Suprapubic skin (tissue), 4 donors: ENCODE results near the gene CADPS2.

Experiments
- EP300 ChIP-seq: sonication (generic); formaldehyde crosslinking; IDR thresholded peaks from one replicate; pipeline ENCODE4 v1.6.1; 2017; ENCODE audit warnings: antibody characterized with exemption
- POLR2A ChIP-seq, 2 donors: fragments of 450-650 bp; IDR thresholded peaks; one replicate each; pipeline ENCODE4 v1.6.1; 2017; ENCODE audit warnings: antibody characterized with exemption in 2 of 2, mild to moderate bottlenecking in 2 of 2, moderate library complexity in 2 of 2
- POLR2AphosphoS5 ChIP-seq, 3 donors: sonication (generic); formaldehyde crosslinking; IDR thresholded peaks; one replicate each; pipeline ENCODE4 v1.6.1; 2017; ENCODE audit warnings: antibody characterized with exemption in 3 of 3
- TF ChIP-seq, protein P1 (sequence below), 2 donors: fragments of 200-600 bp in 1 of 2; fragments of 450-650 bp in 1 of 2; sonication (generic) in 1 of 2; IDR thresholded peaks; one replicate each; pipeline ENCODE4 v1.5.1; 2016 to 2019; ENCODE audit warnings: antibody characterized with exemption in 2 of 2, mild to moderate bottlenecking in 1 of 2, moderate library complexity in 1 of 2

DNA sequence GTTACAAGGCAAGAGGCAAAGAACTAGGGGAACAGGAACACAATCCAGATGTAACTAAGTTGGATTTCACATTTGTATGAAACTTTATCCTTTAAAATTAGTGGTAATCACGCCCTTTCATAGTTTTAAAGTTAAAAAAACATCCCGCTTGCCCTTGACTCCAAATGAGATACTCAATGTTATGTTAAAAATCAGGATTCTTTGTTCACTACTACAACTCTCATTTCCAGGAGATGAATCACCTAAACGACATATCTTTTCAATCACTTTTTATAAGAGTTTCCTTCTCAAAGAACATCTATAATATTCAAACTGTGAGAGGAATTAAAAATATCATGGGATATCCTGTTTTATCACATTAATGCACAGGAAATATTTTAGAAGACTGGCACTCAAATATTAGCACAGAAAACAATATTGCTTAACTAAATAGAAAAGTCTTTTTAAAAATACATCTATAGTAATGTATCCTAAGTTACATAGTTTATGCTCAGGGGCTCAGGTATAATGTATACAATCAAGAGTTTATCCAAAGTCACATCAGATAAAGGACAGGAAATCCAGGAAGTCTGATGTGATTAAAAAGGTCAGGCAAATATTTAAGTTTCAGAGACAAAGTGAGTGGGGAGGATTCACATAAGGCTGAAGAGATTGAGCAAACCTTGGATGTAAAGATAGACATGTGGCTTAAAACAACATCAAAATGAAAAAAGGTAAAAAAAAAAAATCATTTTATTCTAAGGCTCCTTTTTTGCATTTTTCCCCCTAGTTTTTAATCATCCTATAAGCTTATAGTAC lies 41.9 kb downstream of the CADPS2 start:
- TF ChIP-seq POLR2A (IDR thresholded peaks at IDR 0.05) (no peak), POLR2AphosphoS5 (IDR thresholded peaks at IDR 0.05) (no peak), EP300 (no peak)
- TF ChIP-seq, protein P1, sequence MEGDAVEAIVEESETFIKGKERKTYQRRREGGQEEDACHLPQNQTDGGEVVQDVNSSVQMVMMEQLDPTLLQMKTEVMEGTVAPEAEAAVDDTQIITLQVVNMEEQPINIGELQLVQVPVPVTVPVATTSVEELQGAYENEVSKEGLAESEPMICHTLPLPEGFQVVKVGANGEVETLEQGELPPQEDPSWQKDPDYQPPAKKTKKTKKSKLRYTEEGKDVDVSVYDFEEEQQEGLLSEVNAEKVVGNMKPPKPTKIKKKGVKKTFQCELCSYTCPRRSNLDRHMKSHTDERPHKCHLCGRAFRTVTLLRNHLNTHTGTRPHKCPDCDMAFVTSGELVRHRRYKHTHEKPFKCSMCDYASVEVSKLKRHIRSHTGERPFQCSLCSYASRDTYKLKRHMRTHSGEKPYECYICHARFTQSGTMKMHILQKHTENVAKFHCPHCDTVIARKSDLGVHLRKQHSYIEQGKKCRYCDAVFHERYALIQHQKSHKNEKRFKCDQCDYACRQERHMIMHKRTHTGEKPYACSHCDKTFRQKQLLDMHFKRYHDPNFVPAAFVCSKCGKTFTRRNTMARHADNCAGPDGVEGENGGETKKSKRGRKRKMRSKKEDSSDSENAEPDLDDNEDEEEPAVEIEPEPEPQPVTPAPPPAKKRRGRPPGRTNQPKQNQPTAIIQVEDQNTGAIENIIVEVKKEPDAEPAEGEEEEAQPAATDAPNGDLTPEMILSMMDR (IDR thresholded peaks at IDR 0.05), result no peak
